HG03039 (cell line): ENCODE data around the gene C11orf71.

Source experiments
- ATAC-seq: cut with Tn5 transposase; IDR thresholded peaks from one replicate; pipeline ENCODE4 v1.9.1; 2021; ENCODE audit warnings: mild to moderate bottlenecking, moderate library complexity; ENCODE audit not compliant: unreplicated experiment

Gene C11orf71

DNA sequence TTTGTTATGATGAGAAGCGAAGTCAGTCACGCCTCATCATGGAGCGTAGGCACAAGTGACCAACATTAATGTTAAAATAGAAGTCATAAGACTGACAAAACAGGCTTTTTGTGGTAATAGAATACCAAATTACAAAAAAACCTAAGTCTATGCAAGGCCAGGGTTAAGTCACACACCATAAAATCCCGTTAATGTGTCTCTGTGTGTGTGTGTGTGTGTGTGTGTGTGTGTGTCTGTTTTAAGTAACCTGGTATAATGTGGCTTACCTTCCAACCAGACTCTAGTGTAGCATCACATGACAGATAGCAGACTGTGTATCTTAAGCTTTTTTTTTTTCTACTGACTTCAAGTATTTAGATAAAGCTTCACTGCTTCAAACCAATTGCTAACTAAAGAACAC lies 38.0 kb downstream of the C11orf71 start:
- no peak for ATAC-seq

DNA sequence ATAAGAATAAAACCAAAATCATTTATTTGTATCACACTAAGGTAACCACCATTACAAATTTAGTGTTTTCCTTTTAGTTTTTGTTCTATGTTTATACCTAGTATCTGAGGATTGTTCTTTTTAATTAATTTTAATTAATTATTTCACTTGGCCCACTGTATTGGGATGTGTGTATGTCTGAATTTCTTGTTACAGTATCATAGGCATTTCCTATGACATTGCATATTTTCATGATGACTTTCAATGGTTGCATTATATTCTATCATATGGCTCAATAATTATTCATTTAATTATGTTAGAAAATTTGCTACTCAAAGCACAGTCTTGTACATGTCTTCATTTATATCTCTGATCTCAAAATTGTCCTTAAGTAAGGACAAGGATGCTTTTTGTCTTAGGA lies 41.0 kb downstream of the C11orf71 start:
- ATAC-seq: no peak

DNA sequence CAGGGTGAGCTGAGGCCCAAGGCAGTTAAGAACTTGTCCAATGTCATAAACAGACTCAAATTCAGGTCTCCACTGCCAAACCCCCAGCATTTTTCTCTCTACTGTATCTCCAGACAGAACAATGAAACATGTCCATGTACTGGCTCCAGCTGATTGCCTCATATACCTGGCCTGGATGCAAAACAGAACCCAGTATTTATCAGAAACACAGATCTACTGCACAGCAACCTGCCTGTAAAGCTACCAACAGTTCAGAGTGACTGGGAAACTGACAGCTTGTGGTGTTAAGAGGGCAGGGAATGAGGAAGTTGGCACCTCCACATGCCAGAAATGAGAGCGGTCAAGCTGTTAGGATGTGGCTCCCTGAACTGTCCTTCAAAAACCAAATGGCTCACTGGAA lies 41.6 kb downstream of the C11orf71 start:
- no peak for ATAC-seq

DNA sequence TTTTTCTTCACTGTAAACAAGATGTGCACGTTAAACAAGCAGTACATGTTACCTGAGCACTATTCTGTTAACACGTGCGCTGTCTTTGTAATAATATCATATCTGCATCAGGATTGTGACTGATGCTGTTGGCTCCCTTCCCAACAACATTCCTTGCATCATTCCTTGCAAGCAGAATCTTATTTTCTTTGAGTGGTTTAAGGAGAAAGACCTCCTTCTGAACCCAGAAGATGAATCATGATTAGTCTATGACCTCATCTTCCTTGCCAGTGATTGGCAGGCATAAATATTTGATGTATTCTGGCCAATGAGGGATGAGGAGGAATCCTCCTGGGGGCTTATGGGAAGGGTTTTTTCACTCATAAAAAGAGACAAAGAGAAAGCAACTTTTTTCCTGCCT lies 46.2 kb downstream of the C11orf71 start:
- no peak for ATAC-seq

DNA sequence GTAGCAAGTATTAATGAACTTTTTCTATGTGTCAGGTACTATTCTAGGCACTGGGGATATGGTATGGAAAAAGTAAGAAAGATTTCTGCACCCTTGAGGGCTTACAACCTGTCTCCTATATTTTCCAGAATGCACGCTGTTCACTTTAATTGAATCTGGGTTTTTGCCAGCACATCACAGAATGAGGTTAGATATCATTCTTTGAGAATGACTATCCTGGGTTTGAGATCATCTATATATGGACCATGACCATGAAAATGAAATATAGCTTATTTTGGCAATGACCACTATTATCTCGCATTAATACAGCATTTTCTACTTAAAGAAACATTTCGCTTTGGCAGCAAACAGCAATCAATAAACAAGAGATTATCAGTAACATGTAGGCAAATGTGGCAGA lies 46.9 kb downstream of the C11orf71 start:
- ATAC-seq: no peak

DNA sequence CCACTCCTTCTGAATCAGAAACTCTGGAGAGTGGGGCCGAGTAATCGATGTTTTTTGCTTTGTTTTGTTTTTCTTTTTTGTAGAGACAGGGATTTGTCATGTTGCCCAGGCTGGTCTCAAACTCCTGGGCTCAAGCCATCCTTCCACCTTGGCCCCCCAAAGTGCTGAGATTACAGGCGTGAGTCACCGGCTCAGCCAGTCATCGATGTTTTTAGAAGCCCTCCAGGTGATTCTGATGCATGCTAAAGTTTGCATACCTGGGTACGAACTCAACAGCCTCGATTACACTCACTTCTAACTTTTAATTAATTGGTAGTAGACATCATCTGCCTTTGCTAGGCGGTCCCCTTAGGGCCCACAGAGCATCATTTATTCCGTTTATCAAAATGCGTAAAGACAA lies 50.3 kb downstream of the C11orf71 start:
- no peak for ATAC-seq
